ENCODE data around the gene ATP1B3.

The ATP1B3 gene

GRCh38 chr3:141860766-141861513 is 15.5 kb upstream of the ATP1B3 start:
- Histone ChIP-seq H3K4me1 (no peaks in the 10 kb centered on the region), H3K4me3 (no peak overlapping the region), H3K27me3 (no peaks in the 10 kb centered on the region), H3K27ac (no peak overlapping the region), H3K36me3 (no peaks in the 10 kb centered on the region), H3K9me3 (no peaks in the 10 kb centered on the region)
- TF ChIP-seq, protein P1, sequence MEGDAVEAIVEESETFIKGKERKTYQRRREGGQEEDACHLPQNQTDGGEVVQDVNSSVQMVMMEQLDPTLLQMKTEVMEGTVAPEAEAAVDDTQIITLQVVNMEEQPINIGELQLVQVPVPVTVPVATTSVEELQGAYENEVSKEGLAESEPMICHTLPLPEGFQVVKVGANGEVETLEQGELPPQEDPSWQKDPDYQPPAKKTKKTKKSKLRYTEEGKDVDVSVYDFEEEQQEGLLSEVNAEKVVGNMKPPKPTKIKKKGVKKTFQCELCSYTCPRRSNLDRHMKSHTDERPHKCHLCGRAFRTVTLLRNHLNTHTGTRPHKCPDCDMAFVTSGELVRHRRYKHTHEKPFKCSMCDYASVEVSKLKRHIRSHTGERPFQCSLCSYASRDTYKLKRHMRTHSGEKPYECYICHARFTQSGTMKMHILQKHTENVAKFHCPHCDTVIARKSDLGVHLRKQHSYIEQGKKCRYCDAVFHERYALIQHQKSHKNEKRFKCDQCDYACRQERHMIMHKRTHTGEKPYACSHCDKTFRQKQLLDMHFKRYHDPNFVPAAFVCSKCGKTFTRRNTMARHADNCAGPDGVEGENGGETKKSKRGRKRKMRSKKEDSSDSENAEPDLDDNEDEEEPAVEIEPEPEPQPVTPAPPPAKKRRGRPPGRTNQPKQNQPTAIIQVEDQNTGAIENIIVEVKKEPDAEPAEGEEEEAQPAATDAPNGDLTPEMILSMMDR (IDR thresholded peaks at IDR 0.05): no peak
- DNase-seq: no peak
- intact Hi-C loops (cut with DNase I; ENCODE audit: low total_unique reads): no loop called here

DNA sequence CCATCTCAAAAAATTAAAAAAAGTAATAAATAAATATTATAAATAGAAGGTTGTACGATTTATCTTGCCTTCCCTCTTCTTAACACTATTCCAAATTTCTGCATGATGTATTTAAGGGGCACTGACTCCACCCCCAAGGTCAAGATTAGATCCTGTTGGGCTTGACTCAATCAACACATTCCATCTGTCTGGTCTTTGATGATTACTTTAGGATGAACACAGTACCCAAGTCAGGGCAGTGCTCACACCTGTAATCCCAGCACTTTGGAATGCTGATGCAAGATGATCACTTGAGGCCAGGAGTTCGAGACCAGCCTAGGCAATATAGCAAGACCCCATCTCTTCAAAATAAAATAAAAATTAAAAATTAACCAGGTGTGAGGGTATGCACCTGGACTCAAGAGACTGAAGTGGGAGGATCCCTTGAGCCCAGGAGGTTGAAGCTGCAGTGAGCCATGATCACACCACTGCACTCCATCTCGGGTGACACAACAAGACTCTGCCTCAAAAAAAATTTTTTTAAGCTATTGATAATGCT is 14.1 kb upstream of the ATP1B3 start:
- Histone ChIP-seq H3K27ac (no peak overlapping the region), H3K36me3 (no peaks in the 10 kb centered on the region), H3K9me3 (no peaks in the 10 kb centered on the region), H3K4me3 (no peak overlapping the region), H3K27me3 (no peaks in the 10 kb centered on the region), H3K4me1 (peaks cover 0 to 5% (median 0%) of the 10 kb centered on the region in 4 donors)
- intact Hi-C loops (cut with DNase I; ENCODE audit: low total_unique reads): no loop called here
- TF ChIP-seq, protein P1 (IDR thresholded peaks at IDR 0.05): no peak
- no peak for DNase-seq

DNA sequence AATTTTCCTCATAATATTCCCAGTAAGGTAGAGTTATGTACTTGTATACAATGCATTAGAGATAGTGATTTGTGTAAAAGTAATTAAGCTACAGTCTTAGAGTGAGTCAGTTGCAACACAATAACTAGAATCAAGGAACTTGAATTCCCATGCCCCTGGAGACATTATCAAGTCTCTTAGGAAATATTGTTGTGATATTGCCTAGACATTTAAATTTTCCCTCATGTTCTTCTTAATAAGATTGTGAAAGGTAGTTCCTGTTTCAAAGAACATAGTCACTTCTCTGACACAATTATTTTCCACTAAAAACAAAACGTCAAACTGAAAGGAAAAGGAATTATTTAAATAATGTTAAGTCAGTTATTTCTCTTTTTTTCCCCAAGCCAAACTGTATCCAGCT is 13.0 kb upstream of the ATP1B3 start:
- no peaks in the 10 kb centered on the region for H3K27me3 ChIP-seq
- peaks cover 0 to 5% (median 0%) of the 10 kb centered on the region in 4 donors for H3K4me1 ChIP-seq
- TF ChIP-seq, protein P1 (IDR thresholded peaks at IDR 0.05): no peak
- no peak for DNase-seq
- no peak overlapping the region for H3K4me3 ChIP-seq
- no peaks in the 10 kb centered on the region for H3K9me3 ChIP-seq
- intact Hi-C loops (cut with DNase I; ENCODE audit: low total_unique reads): no loop called here
- H3K36me3 ChIP-seq: no peaks in the 10 kb centered on the region
- H3K27ac ChIP-seq: no peak overlapping the region

- intact Hi-C loops (cut with DNase I; ENCODE audit: low total_unique reads): no loop called here
- Histone ChIP-seq H3K4me3 (no peak overlapping the region), H3K4me1 (peaks cover 0 to 5% (median 0%) of the 10 kb centered on the region in 4 donors), H3K9me3 (no peaks in the 10 kb centered on the region), H3K27ac (no peak overlapping the region), H3K36me3 (no peaks in the 10 kb centered on the region), H3K27me3 (no peaks in the 10 kb centered on the region)
- DNase-seq: no peak
- TF ChIP-seq, protein P1 (IDR thresholded peaks at IDR 0.05): no peak
These were observed 12.0 kb upstream of the ATP1B3 start for GRCh38 chr3:141864281-141864970.

GRCh38 chr3:141865101-141865500 is 11.3 kb upstream of the ATP1B3 start:
- intact Hi-C loops (cut with DNase I; ENCODE audit: low total_unique reads): no loop called here
- H3K4me1 ChIP-seq: peaks cover 0 to 5% (median 0%) of the 10 kb centered on the region in 4 donors
- H3K36me3 ChIP-seq: no peaks in the 10 kb centered on the region
- no peak for DNase-seq
- no peak overlapping the region for H3K4me3 ChIP-seq
- no peaks in the 10 kb centered on the region for H3K27me3 ChIP-seq
- TF ChIP-seq, protein P1 (IDR thresholded peaks at IDR 0.05): no peak
- no peaks in the 10 kb centered on the region for H3K9me3 ChIP-seq
- H3K27ac ChIP-seq: no peak overlapping the region

Measured in tibial artery (tissue), 4 donors.